Testis (tissue), 2 donors: ENCODE data around the gene BCOR.

ENCODE experiments used
- CTCF ChIP-seq, 3 experiments: fragments of 450-650 bp in 2 of 3; fragments of 200-600 bp in 1 of 3; sonication (generic) in 1 of 3; IDR thresholded peaks; one replicate each; pipeline ENCODE4 v1.5.1; 2016 to 2019; ENCODE audit warnings: antibody characterized with exemption in 3 of 3, mild to moderate bottlenecking in 2 of 3, moderate library complexity in 1 of 3
- POLR2A ChIP-seq: fragments of 450-650 bp; IDR thresholded peaks from one replicate; pipeline ENCODE4 v1.6.1; 2017; ENCODE audit warnings: antibody characterized with exemption, mild to moderate bottlenecking, moderate library complexity

DNA sequence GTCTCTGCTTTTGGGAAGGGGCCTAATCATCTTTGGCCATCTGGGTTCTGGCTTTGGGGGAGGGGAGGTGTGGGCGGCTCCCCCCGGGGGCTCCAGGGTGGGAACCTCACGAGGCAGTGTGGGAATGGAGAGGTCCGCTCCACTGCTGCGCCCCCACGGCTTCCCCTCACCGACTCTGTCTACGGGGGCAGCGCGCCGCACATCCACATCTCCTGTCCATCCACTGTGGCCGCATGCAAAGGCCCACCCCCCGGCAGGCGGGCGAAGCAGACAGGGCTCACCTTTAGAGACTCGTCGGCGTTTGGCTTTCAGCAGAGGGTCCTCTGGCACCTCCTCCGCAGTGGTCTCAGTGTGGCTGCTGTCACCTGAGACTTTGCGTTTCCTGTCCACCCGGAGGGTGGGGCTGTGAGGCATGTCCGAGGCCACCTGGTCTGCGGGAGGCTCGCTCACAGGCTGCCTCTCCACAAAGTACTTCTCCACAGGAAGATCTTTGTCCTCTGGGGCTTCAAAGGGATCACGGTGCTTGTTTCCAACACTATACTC, 33.6 kb downstream of the BCOR start:
- TF ChIP-seq CTCF (IDR thresholded peaks at IDR 0.05) (no peak), POLR2A (no peak)
